HG03097 (cell line): ENCODE measurements around the gene FAM149B1.

Experiments used
- ATAC-seq: cut with Tn5 transposase; IDR thresholded peaks from one replicate; pipeline ENCODE4 v1.9.1; 2021; ENCODE audit not compliant: unreplicated experiment, low FRiP score

FAM149B1 gene

GRCh38 chr10:73262880-73263555, 95.1 kb downstream of the FAM149B1 start:
- no peak for ATAC-seq

DNA sequence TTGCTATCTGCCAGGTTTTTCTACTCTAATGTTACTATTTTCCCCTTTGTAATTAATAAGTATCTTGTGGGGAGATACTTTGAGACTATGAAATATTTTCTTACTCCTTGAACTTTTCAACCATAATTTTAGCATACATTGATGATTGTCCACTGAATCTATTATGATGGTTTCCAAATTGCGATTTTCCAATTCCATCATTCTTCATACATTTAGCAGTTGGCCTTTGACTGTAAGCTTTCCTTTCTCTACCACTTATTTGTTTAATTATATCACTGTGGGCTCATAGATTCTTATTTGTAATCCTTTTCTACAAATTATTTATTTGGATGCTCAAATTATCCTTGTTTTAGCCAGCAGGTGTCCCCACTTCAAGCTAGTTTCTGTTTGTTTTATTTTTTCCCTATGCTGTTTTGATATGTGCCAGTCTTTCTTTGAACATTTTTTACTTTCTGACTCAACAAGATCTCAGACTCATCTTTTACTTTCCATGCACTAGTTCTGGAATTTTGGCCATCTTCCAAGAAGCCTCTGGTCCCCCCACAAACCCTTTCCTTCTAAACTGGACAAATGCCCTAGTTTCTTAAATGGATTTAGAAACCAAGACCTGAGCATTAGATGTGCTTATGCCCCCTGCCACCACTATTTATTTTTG, 95.9 kb downstream of the FAM149B1 start:
- ATAC-seq: no peak

GRCh38 chr10:73264423-73264822, 96.5 kb downstream of the FAM149B1 start:
- ATAC-seq: no peak

GRCh38 chr10:73281097-73281496, 113.2 kb downstream of the FAM149B1 start:
- ATAC-seq: no peak

DNA sequence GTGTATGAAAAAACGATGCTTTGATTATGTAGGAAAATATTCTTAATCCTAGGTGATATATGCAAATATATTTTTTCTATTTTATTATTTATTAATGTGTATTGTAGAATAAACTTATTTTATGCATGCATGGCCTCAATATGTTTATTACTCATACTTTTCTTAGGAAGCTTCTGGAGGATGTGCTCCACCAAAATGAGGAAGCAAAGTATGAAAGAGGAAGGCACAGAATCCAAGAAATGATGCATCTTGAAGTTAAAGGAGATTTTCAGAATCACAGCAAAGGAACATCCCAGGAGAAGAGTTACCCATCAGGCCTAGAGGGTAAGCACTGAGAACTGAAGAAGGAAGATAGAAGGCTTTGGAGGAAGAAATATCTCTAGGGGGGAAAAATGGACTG, 119.5 kb downstream of the FAM149B1 start:
- ATAC-seq: no peak

DNA sequence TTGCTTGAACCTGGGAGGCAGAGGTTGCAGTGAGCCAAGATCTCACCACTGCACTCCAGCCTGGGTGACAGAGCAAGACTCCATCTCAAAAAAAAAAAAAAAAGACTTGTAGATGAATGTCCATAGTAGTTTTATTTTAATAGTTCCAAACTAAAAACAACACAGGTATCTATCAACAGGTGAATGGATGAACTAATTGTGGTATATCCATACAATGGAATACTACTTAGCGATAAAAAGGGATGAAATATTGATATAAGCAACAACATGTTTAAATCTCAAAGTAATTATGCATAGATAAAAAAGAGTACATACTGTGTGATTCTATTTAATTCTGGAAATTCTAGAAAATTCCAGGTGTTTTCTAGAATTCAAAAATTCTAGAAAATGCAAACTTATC, 122.0 kb downstream of the FAM149B1 start:
- ATAC-seq: no peak

DNA sequence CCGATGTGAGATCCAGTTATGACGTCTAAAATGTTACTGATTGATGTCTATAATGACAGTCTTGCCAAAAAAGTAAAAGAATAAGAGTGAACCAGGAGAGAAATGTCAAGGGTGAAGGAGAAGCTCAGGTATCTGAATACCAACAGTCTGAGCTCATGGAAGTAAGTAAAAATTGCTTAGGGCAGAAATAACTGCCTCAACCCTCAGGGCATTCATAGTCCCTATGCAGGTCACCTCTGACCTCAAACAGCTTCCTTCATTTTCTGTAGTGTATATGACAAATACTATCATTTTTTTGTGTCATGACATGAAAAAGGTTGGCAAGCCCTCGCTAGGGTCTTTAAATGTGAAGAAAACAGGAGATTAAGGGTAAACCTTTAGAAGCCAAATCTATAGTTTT, 125.5 kb downstream of the FAM149B1 start:
- ATAC-seq: no peak
